Suprapubic skin (tissue), 4 donors: ENCODE results near the gene HECTD3. TPM values are rescaled to one million over a fixed set of nuclear protein-coding genes. Genes with fewer than 3 reads are reported as not detected.

Experiments used
- DNase-seq, 2 donors: peaks; one replicate each; pipeline ENCODE4 v3.0.0-alpha.2; 2019; ENCODE audit warnings: low spot score in 2 of 2
- H3K27ac ChIP-seq: fragments of 200-600 bp; sonication (generic); one replicate; pipeline ENCODE4 v1.5.1; 2019
- H3K27me3 ChIP-seq: fragments of 200-600 bp; sonication (generic); one replicate; pipeline ENCODE4 v1.5.1; 2019
- H3K36me3 ChIP-seq: fragments of 200-600 bp; sonication (generic); one replicate; pipeline ENCODE4 v1.5.1; 2019
- H3K4me1 ChIP-seq: fragments of 200-600 bp; sonication (generic); one replicate; pipeline ENCODE4 v1.5.1; 2019
- H3K4me3 ChIP-seq: fragments of 200-600 bp; sonication (generic); one replicate; pipeline ENCODE4 v1.5.1; 2019; ENCODE audit warnings: mild to moderate bottlenecking
- H3K9me3 ChIP-seq: fragments of 200-600 bp; sonication (generic); one replicate; pipeline ENCODE4 v1.5.1; 2019
- EP300 ChIP-seq: sonication (generic); formaldehyde crosslinking; IDR thresholded peaks from one replicate; pipeline ENCODE4 v1.6.1; 2017; ENCODE audit warnings: antibody characterized with exemption
- POLR2A ChIP-seq, 2 donors: fragments of 450-650 bp; IDR thresholded peaks; one replicate each; pipeline ENCODE4 v1.6.1; 2017; ENCODE audit warnings: antibody characterized with exemption in 2 of 2, mild to moderate bottlenecking in 2 of 2, moderate library complexity in 2 of 2
- POLR2AphosphoS5 ChIP-seq, 3 donors: sonication (generic); formaldehyde crosslinking; IDR thresholded peaks; one replicate each; pipeline ENCODE4 v1.6.1; 2017; ENCODE audit warnings: antibody characterized with exemption in 3 of 3
- WGBS: methylation state at CpG from one replicate; pipeline ENCODE4 v1.1.5; 2018; 5-methylcytosine and 5-hydroxymethylcytosine counted together
- total RNA-seq, 4 donors: library from RNA; depleted of rRNA; stranded (reverse); fragments of >200 nt; gene quantifications; one replicate each; pipeline ENCODE4 v1.1.0, GENCODE V29; 2016
- TF ChIP-seq, protein P1 (sequence below), 2 donors: fragments of 200-600 bp in 1 of 2; fragments of 450-650 bp in 1 of 2; sonication (generic) in 1 of 2; IDR thresholded peaks; one replicate each; pipeline ENCODE4 v1.5.1; 2016 to 2019; ENCODE audit warnings: antibody characterized with exemption in 2 of 2, mild to moderate bottlenecking in 1 of 2, moderate library complexity in 1 of 2

HECTD3 gene
- total RNA-seq, 4 donors from 2014 or later = 37.8 to 65.5 (median 56.8) TPM

DNA sequence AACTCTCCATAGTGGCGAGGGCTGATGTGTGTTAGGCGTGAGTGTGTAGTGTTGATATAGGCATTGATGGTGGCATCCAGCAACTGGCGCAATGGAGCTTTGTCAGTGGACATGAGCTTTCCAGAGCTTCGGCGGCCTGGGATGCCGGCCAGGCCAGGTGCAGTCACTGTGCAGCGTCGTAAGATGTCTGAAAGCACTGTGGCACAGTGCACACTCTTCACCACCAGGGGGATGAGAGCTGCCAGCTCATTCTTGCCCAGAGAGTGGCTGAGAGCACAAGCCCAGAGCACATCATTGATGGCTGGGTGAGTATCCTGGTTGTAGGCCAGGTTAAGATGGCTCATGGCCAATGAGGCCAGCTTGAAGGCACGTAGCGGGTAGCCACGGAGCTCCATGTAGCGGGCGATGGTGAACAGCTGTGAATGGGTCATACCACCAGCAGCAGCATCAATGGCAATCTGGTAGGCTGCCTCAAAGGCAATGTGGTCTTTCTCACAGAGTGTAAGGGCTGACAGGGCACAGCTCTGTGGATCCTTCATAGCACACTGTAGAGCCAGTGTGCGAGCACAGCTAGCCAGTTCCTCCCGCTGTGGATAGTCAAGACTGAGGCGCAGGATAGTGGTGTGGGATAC, 7.6 kb upstream of the HECTD3 start:
- WGBS = 61% methylated on average over 14 of the region's 16 CpGs

DNA sequence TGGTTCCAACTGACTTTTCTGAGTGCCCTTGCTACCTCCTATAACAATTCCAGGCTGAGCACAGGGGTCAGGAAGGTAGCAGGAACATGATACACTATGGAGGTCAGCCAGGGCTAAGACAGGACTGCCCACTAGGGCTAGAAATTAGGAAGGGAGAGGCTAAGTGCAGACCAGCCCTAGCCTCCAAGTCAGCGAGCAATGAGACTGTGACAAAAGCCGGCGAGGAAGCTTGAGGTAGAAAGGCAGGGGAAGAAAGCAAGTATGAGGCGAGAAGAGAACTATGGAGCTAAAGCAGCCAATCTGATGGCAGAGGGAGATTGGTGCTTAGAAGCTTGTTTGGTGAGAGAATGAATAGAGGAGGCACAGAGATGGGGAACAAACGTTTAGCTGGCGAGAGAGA, 5.6 kb upstream of the HECTD3 start:
- WGBS = 73% methylated on average over 6 of the region's 6 CpGs
- H3K4me1 ChIP-seq = peaks cover 29% of the 10 kb centered on the region
- no peak for DNase-seq
- no peaks in the 10 kb centered on the region for H3K27me3 ChIP-seq
- H3K36me3 ChIP-seq = peaks cover 12% of the 10 kb centered on the region
- H3K9me3 ChIP-seq = no peaks in the 10 kb centered on the region
- TF ChIP-seq, protein P1, sequence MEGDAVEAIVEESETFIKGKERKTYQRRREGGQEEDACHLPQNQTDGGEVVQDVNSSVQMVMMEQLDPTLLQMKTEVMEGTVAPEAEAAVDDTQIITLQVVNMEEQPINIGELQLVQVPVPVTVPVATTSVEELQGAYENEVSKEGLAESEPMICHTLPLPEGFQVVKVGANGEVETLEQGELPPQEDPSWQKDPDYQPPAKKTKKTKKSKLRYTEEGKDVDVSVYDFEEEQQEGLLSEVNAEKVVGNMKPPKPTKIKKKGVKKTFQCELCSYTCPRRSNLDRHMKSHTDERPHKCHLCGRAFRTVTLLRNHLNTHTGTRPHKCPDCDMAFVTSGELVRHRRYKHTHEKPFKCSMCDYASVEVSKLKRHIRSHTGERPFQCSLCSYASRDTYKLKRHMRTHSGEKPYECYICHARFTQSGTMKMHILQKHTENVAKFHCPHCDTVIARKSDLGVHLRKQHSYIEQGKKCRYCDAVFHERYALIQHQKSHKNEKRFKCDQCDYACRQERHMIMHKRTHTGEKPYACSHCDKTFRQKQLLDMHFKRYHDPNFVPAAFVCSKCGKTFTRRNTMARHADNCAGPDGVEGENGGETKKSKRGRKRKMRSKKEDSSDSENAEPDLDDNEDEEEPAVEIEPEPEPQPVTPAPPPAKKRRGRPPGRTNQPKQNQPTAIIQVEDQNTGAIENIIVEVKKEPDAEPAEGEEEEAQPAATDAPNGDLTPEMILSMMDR (IDR thresholded peaks at IDR 0.05) = no peak
- no peak for TF ChIP-seq POLR2AphosphoS5 (IDR thresholded peaks at IDR 0.05)
- TF ChIP-seq EP300 = no peak
- TF ChIP-seq POLR2A (IDR thresholded peaks at IDR 0.05) = no peak
- H3K4me3 ChIP-seq = no peak overlapping the region
- no peak overlapping the region for H3K27ac ChIP-seq

More for the DNA sequence above, 7.6 kb upstream of the HECTD3 start:
- Histone ChIP-seq H3K9me3 (no peaks in the 10 kb centered on the region), H3K4me1 (peaks cover 12% of the 10 kb centered on the region), H3K27me3 (no peaks in the 10 kb centered on the region), H3K4me3 (no peak overlapping the region), H3K27ac (no peak overlapping the region), H3K36me3 (peaks cover 8% of the 10 kb centered on the region)
- DNase-seq = peak in 1 of 2 donors; percentile 64
- TF ChIP-seq, protein P1 (IDR thresholded peaks at IDR 0.05) = peak; percentile 48 to 79
- no peak for TF ChIP-seq EP300

DNA sequence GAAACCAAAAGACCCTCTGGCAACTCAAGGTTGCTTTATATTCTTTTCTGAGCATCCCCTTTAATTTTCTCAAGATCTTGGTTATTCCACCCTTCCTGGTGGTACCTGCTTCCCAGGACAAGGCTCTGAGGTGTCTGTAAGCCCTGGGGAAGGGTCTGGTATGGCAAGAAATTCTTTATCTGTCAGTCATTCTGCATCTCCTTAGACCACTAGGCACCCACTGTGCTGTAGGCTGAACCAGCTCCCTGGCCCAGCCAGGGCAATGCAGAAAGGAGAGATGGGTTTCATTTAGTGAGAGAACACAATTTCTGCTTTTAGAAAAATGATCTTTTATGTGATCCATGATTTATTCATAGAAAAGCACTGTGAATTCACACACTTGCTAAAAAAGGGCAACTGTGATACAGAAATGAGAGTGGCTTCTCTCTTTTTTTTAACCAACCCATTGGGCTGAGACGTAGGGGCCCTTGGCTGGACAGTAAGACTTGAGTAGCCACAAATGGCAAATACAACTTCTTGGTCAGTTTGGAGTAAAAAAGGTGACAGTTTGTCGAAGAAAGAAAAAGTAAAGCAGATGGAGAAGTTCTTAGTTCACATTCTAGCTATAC, 5.1 kb upstream of the HECTD3 start:
- no peak for DNase-seq
- WGBS = 84% methylated on average over 2 of the region's 2 CpGs
- H3K4me1 ChIP-seq = peaks cover 35% of the 10 kb centered on the region
- no peak overlapping the region for H3K4me3 ChIP-seq
- no peaks in the 10 kb centered on the region for H3K27me3 ChIP-seq
- H3K27ac ChIP-seq = no peak overlapping the region
- H3K36me3 ChIP-seq = peaks cover 12% of the 10 kb centered on the region
- TF ChIP-seq EP300 = no peak
- no peak for TF ChIP-seq POLR2A (IDR thresholded peaks at IDR 0.05)
- TF ChIP-seq POLR2AphosphoS5 (IDR thresholded peaks at IDR 0.05) = no peak
- TF ChIP-seq, protein P1 (IDR thresholded peaks at IDR 0.05) = no peak
- no peaks in the 10 kb centered on the region for H3K9me3 ChIP-seq

DNA sequence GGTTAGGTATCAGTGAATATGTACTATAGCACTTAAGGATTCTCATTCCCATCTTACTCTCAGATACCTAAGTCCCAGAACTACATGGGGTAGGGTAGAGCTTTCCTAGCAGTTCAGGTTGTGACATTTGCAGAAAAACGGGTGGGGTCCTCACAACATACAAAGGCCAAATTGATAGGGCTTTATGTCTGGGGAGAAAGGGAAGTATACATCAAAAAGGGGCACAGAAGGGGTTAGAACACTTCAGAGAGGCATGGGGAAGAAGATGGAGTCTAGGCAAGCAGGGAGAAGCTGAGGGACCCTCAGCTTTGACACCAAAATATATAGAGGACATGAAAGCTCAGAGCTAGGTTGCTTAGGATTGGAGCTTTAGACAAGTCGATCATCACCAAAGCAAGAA, 4.6 kb upstream of the HECTD3 start:
- DNase-seq = no peak
- peaks cover 35% of the 10 kb centered on the region for H3K4me1 ChIP-seq
- H3K27ac ChIP-seq = no peak overlapping the region
- H3K36me3 ChIP-seq = peaks cover 12% of the 10 kb centered on the region
- TF ChIP-seq POLR2AphosphoS5 (IDR thresholded peaks at IDR 0.05) (no peak), POLR2A (IDR thresholded peaks at IDR 0.05) (no peak)
- 81% methylated on average over 2 of the region's 2 CpGs for WGBS
- H3K9me3 ChIP-seq = no peaks in the 10 kb centered on the region
- no peak overlapping the region for H3K4me3 ChIP-seq
- no peaks in the 10 kb centered on the region for H3K27me3 ChIP-seq

DNA sequence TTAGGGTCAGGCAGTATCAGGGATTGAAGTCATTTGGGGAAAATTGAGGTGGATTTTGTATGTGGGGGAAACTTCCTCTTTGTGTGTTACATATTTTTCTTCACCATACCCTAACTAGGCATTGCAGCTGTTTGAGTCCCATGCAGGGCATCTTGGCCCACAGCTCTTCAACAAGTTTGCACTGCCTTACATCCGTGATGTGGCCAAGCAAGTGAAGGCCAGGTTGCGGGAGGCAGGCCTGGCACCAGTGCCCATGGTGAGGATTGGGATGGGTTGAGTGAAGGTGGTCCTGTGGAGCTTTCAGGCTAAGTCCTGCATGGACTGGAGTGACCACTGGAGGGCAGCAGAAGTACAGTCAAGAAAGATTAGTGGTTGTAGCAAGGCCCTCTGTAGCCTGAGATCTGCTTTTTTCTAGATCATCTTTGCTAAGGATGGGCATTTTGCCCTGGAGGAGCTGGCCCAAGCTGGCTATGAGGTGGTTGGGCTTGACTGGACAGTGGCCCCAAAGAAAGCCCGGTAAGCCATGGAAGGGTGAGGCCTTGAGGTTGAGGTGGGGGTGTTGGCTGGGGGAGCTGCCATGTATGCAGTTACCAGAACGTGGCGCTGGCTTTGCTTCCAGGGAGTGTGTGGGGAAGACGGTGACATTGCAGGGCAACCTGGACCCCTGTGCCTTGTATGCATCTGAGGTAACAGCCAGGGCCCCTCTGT, 3.4 kb upstream of the HECTD3 start:
- TF ChIP-seq POLR2A (IDR thresholded peaks at IDR 0.05) = no peak
- TF ChIP-seq, protein P1 (IDR thresholded peaks at IDR 0.05) = peak; percentile 81 to 86

More for the DNA sequence above, 3.4 kb upstream of the HECTD3 start:
- 31% methylated on average over 6 of the region's 6 CpGs for WGBS
- H3K36me3 ChIP-seq = peaks cover 14% of the 10 kb centered on the region
- DNase-seq = peak in 1 of 2 donors; percentile 88
- no peaks in the 10 kb centered on the region for H3K27me3 ChIP-seq
- peaks cover 47% of the 10 kb centered on the region for H3K4me1 ChIP-seq
- H3K27ac ChIP-seq = no peak overlapping the region
- no peak overlapping the region for H3K4me3 ChIP-seq
- H3K9me3 ChIP-seq = no peaks in the 10 kb centered on the region
